Fibroblast of lung (primary cell): ENCODE results near the gene TSLP. TPM values are rescaled to one million over a fixed set of nuclear protein-coding genes. Genes with fewer than 3 reads are reported as not detected.

Experiments
- DNase-seq, 2 donors: peaks; one replicate each; pipeline versions ENCODE4 v3.0.0 to v3.0.0-alpha.2; 2010; ENCODE audit warnings: low read depth in 2 of 2
- H2AFZ ChIP-seq: 2 replicates; pipeline ENCODE4 v1.5.1; 2012; ENCODE audit warnings: low read length, control low read depth, inconsistent platforms
- H3K27ac ChIP-seq: 2 replicates; pipeline ENCODE4 v1.5.1; 2011; ENCODE audit warnings: low read length, control low read depth; ENCODE audit not compliant: insufficient read depth
- H3K27me3 ChIP-seq: 2 replicates; pipeline ENCODE4 v1.5.1; 2011; ENCODE audit warnings: mild to moderate bottlenecking, low read length; ENCODE audit not compliant: control insufficient read depth, insufficient read depth
- H3K36me3 ChIP-seq: 2 replicates; pipeline ENCODE4 v1.5.1; 2011; ENCODE audit warnings: low read length; ENCODE audit not compliant: control insufficient read depth, insufficient read depth
- H3K4me1 ChIP-seq: 2 replicates; pipeline ENCODE4 v1.5.1; 2011; ENCODE audit warnings: low read length; ENCODE audit not compliant: control insufficient read depth, insufficient read depth; ENCODE audit errors: extremely low read depth
- H3K4me2 ChIP-seq: 2 replicates; pipeline ENCODE4 v1.5.1; 2011; ENCODE audit warnings: low read length, control low read depth; ENCODE audit not compliant: insufficient read depth; ENCODE audit errors: extremely low read depth
- H3K4me3 ChIP-seq, 4 experiments: fragments of 200-600 bp in 1 of 4; sonication (generic) in 1 of 4; replicated peaks in 1 of 4; 2 replicates each; pipeline ENCODE4 v1.5.1; 2011 to 2016; ENCODE audit warnings: low read length in 4 of 4, low read depth in 3 of 4, mild to moderate bottlenecking in 3 of 4, control low read depth in 2 of 4, inconsistent platforms in 1 of 4, mixed read lengths in 1 of 4; ENCODE audit not compliant: insufficient read depth in 1 of 4; ENCODE audit errors: control extremely low read depth in 1 of 4
- H3K79me2 ChIP-seq: 2 replicates; pipeline ENCODE4 v1.5.1; 2012; ENCODE audit warnings: mild to moderate bottlenecking, low read length, inconsistent platforms; ENCODE audit not compliant: control insufficient read depth, insufficient read depth
- H3K9ac ChIP-seq: 2 replicates; pipeline ENCODE4 v1.5.1; 2011; ENCODE audit warnings: mild to moderate bottlenecking, low read length, control low read depth; ENCODE audit not compliant: insufficient read depth
- H3K9me3 ChIP-seq: 2 replicates; pipeline ENCODE4 v1.5.1; 2012; ENCODE audit warnings: low read depth, low read length; ENCODE audit not compliant: control insufficient read depth, insufficient read depth
- H4K20me1 ChIP-seq: 2 replicates; pipeline ENCODE4 v1.5.1; 2011; ENCODE audit warnings: low read length; ENCODE audit not compliant: control insufficient read depth, insufficient read depth; ENCODE audit errors: extremely low read depth
- CTCF ChIP-seq, 2 donors: IDR thresholded peaks in 1 of 2; conservative IDR thresholded peaks in 1 of 2; 1 replicate in 1 of 2; 2 replicates in 1 of 2; pipeline ENCODE4 v1.5.1; 2011 to 2012; ENCODE audit warnings: low read length in 2 of 2, control low read depth in 1 of 2, inconsistent platforms in 1 of 2, low read depth in 1 of 2, mild to moderate bottlenecking in 1 of 2
- EZH2 ChIP-seq: IDR thresholded peaks from 2 replicates; pipeline ENCODE4 v1.5.1; 2012; ENCODE audit warnings: low read length, control low read depth, mild to moderate bottlenecking; ENCODE audit errors: missing control alignments
- polyA plus RNA-seq, 2 donors: library from polyadenylated mRNA; depleted of rRNA in 1 of 2; stranded (reverse) in 1 of 2; unstranded in 1 of 2; fragments of >200 nt; gene quantifications; 2 replicates each; pipeline ENCODE4 v1.2.1, GENCODE V29; 2011 to 2012; ENCODE audit warnings: missing spikeins in 1 of 2
- total RNA-seq: library from RNA; depleted of rRNA; stranded (reverse); fragments of >200 nt; gene quantifications from 2 replicates; pipeline ENCODE4 v1.2.1, GENCODE V29; 2014

TSLP gene
- total and polyA plus RNA-seq, 2 donors (not counting 1 experiment from before 2014, with no cell fraction given) = 4.6 to 18.7 TPM

- Histone ChIP-seq H3K9ac (no peak overlapping the region), H3K9me3 (no peaks in the 10 kb centered on the region), H3K79me2 (no peaks in the 10 kb centered on the region), H3K36me3 (no peaks in the 10 kb centered on the region), H4K20me1 (no peaks in the 10 kb centered on the region), H3K4me3 (no peak overlapping the region), H3K4me2 (no peak overlapping the region), H3K4me1 (no peaks in the 10 kb centered on the region), H3K27me3 (no peaks in the 10 kb centered on the region), H2AFZ (no peak overlapping the region), H3K27ac (no peak overlapping the region)
- no peak for DNase-seq
- TF ChIP-seq CTCF (conservative IDR thresholded peaks at IDR 0.05 in 1 of 2, IDR thresholded peaks at IDR 0.05 in 1 of 2; ENCODE audit: low read depth in 1 of 2, low read length in 2 of 2) (no peak), EZH2 (no peak)
Measured at GRCh38 chr5:111083323-111083722, 11.8 kb downstream of the TSLP start.

- Histone ChIP-seq H3K4me1 (no peaks in the 10 kb centered on the region), H3K4me3 (peak within 1 kb of the TSS; percentile 77 to 99 (median 97)), H3K9ac (peak within 1 kb of the TSS; percentile 84), H3K27me3 (no peaks in the 10 kb centered on the region), H3K9me3 (no peaks in the 10 kb centered on the region), H3K36me3 (no peaks in the 10 kb centered on the region), H3K27ac (peak within 1 kb of the TSS; percentile 86), H3K4me2 (peak within 1 kb of the TSS; percentile 71), H2AFZ (peak within 1 kb of the TSS; percentile 100), H4K20me1 (no peaks in the 10 kb centered on the region), H3K79me2 (peaks cover 39% of the 10 kb centered on the region)
- no peak for TF ChIP-seq EZH2
- TF ChIP-seq CTCF (conservative IDR thresholded peaks at IDR 0.05 in 1 of 2, IDR thresholded peaks at IDR 0.05 in 1 of 2; ENCODE audit: low read depth in 1 of 2, low read length in 2 of 2) = no peak
- peak; percentile 92 to 95 for DNase-seq
Measured at GRCh38 chr5:111092062-111092853, 20.7 kb downstream of the TSLP start, which contains the start of gene WDR36. TSS of gene WDR36 (plus strand) at chr5:111092348. CDS start at chr5:111092457, 109 bp downstream.

- Histone ChIP-seq H3K36me3 (no peaks in the 10 kb centered on the region), H2AFZ (no peak overlapping the region), H3K9ac (no peak overlapping the region), H4K20me1 (no peaks in the 10 kb centered on the region), H3K4me3 (no peak overlapping the region), H3K4me2 (no peak overlapping the region), H3K27ac (no peak overlapping the region), H3K27me3 (no peaks in the 10 kb centered on the region), H3K4me1 (no peaks in the 10 kb centered on the region), H3K9me3 (no peaks in the 10 kb centered on the region), H3K79me2 (peaks cover 39% of the 10 kb centered on the region)
- DNase-seq = no peak
- no peak for TF ChIP-seq CTCF (conservative IDR thresholded peaks at IDR 0.05 in 1 of 2, IDR thresholded peaks at IDR 0.05 in 1 of 2; ENCODE audit: low read depth in 1 of 2, low read length in 2 of 2)
- no peak for TF ChIP-seq EZH2
Measured at GRCh38 chr5:111095982-111096381, 24.5 kb downstream of the TSLP start.
